Stimulated activated naive CD4-positive, alpha-beta T cell (primary cell): Measurements from ENCODE around the gene SCD5.
"Not testable (repeated sequence)": the region's sequence is repeated elsewhere in the genome, so short reads cannot be mapped to it uniquely, and the experiment has no call there.

Experiments used
- DNase-seq, 6 experiments: peaks; one replicate each; lab custom pipeline; 2025; lab: John Stamatoyannopoulos, UW

SCD5 gene

GRCh38 chr4:82798168-82799005 is at the start of gene SCD5:
Gene SCD5 (minus strand): TSS chr4:82798796. CDS start chr4:82798537, 259 bp downstream.
- DNase-seq: peak in 1 of 6 experiments; percentile 28

- DNase-seq: peak in 1 of 6 experiments; percentile 9
These were observed 44.0 kb upstream of the SCD5 start for GRCh38 chr4:82842593-82842992.

- no peak for DNase-seq
These were observed 41.0 kb upstream of the SCD5 start for GRCh38 chr4:82839624-82840023.

- no peak for DNase-seq
These were observed 35.2 kb upstream of the SCD5 start for GRCh38 chr4:82833696-82834313.

GRCh38 chr4:82833060-82833459 is 34.5 kb upstream of the SCD5 start:
- DNase-seq: not testable (repeated sequence)

GRCh38 chr4:82825425-82825824 is 26.8 kb upstream of the SCD5 start:
- DNase-seq: no peak

- no peak for DNase-seq
These were observed 24.5 kb upstream of the SCD5 start for GRCh38 chr4:82823062-82823461.

- no peak for DNase-seq
These were observed 22.1 kb upstream of the SCD5 start for GRCh38 chr4:82820689-82821088.

- DNase-seq: no peak
These were observed 20.4 kb upstream of the SCD5 start for GRCh38 chr4:82818664-82819662.

GRCh38 chr4:82816874-82817273 is 18.3 kb upstream of the SCD5 start:
- DNase-seq: not testable (repeated sequence)

GRCh38 chr4:82814034-82814433 is 15.4 kb upstream of the SCD5 start:
- no peak for DNase-seq

GRCh38 chr4:82811838-82812341 is 13.3 kb upstream of the SCD5 start:
- DNase-seq: no peak

- no peak for DNase-seq
These were observed 12.8 kb upstream of the SCD5 start for GRCh38 chr4:82811392-82811791.

- no peak for DNase-seq
These were observed 11.6 kb upstream of the SCD5 start for GRCh38 chr4:82810176-82810575.

- DNase-seq: no peak
These were observed 11.0 kb upstream of the SCD5 start for GRCh38 chr4:82809619-82810018.

GRCh38 chr4:82803746-82804145 is 5.2 kb upstream of the SCD5 start:
- no peak for DNase-seq

GRCh38 chr4:82802911-82803310 is 4.3 kb upstream of the SCD5 start:
- no peak for DNase-seq

GRCh38 chr4:82801910-82802521 is 3.4 kb upstream of the SCD5 start:
- DNase-seq: no peak

GRCh38 chr4:82799006-82799881 is 648 bp upstream of the SCD5 start:
- no peak for DNase-seq

- DNase-seq: no peak
These were observed 1.0 kb downstream of the SCD5 start for GRCh38 chr4:82797405-82798111.
